ENCODE results near the gene CACNG5.

CACNG5 gene

DNA sequence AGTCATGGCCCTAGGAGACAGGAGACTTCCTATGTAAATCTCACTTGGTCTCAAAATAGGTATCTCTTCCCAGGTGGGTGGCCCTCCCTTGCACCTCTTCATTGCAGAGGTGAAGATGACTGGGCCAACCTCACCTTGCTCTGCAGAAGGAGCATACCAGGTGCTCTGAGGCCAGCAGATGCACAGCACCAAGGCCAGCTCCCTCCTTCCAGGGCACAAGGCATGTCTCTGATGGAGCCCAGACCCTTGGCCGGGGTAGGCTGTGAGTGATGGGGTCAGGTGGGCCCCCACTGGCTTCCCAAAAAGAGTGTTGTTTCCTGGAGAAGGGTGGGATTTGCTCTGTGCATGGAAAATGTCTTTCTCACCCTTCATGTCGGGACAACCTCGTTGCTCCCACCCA lies 12.8 kb downstream of the CACNG5 start:
- TF ChIP-seq, protein P1, sequence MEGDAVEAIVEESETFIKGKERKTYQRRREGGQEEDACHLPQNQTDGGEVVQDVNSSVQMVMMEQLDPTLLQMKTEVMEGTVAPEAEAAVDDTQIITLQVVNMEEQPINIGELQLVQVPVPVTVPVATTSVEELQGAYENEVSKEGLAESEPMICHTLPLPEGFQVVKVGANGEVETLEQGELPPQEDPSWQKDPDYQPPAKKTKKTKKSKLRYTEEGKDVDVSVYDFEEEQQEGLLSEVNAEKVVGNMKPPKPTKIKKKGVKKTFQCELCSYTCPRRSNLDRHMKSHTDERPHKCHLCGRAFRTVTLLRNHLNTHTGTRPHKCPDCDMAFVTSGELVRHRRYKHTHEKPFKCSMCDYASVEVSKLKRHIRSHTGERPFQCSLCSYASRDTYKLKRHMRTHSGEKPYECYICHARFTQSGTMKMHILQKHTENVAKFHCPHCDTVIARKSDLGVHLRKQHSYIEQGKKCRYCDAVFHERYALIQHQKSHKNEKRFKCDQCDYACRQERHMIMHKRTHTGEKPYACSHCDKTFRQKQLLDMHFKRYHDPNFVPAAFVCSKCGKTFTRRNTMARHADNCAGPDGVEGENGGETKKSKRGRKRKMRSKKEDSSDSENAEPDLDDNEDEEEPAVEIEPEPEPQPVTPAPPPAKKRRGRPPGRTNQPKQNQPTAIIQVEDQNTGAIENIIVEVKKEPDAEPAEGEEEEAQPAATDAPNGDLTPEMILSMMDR (conservative IDR thresholded peaks at IDR 0.05; ENCODE audit: low read depth, low read length), result no peak
- DNase-seq (ENCODE audit: low read depth), result no peak
- no peak overlapping the region for H3K4me3 ChIP-seq (ENCODE audit: low read depth, low read length)

DNA sequence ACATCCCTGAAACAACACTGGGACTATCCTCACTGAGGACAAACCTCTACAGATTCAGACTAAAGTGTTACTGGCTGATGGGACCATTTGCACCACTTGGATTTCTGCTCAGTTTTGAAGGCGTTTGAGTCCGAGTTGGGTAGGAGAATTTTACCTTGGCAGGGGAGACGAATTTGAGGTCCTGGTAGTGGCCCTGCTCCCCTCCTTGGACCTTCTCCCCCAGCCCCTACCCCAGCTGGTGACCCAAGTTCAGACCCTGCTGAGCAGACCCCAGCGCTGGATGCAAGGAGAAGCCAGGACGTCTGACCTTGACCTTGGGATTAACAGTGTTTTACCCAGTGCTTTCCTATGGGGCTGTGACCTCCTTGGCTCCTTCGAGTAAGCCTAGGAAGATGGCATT lies 13.6 kb downstream of the CACNG5 start:
- no peak for DNase-seq (ENCODE audit: low read depth)
- TF ChIP-seq, protein P1 (conservative IDR thresholded peaks at IDR 0.05; ENCODE audit: low read depth, low read length), result no peak
- no peak overlapping the region for H3K4me3 ChIP-seq (ENCODE audit: low read depth, low read length)

DNA sequence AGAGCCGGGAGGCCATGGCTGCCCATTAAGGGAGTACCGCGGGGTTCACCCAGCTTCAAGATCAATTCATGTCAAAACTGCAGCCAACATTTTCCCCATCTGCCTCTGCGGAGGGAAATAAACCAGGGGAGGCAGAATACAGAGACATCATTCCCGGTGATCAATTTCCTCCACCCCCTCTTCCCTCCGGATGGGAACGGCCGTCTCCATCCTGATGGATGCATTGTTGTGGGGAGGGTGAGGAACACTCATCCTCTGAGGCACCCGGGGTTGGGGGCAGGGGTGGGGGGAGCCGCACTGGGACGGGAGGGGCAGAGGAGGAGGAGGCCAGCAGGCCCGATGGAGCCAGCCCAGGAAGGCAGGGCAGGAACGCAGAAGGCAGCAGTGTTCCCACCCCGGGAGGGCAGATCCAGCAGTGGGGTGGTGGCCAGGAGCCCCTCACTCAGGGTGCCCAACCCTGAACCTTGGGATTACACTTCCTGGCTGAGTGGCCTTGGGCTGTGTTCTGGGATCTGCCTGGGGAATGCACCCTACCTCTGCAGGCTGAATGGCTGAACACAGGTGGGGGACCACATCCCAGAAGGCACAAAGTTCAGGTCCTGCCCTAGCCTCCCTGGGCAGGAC lies 14.2 kb downstream of the CACNG5 start:
- TF ChIP-seq, protein P1 (conservative IDR thresholded peaks at IDR 0.05; ENCODE audit: low read depth, low read length), result no peak
- H3K4me3 ChIP-seq (ENCODE audit: low read depth, low read length), result no peak overlapping the region

DNA sequence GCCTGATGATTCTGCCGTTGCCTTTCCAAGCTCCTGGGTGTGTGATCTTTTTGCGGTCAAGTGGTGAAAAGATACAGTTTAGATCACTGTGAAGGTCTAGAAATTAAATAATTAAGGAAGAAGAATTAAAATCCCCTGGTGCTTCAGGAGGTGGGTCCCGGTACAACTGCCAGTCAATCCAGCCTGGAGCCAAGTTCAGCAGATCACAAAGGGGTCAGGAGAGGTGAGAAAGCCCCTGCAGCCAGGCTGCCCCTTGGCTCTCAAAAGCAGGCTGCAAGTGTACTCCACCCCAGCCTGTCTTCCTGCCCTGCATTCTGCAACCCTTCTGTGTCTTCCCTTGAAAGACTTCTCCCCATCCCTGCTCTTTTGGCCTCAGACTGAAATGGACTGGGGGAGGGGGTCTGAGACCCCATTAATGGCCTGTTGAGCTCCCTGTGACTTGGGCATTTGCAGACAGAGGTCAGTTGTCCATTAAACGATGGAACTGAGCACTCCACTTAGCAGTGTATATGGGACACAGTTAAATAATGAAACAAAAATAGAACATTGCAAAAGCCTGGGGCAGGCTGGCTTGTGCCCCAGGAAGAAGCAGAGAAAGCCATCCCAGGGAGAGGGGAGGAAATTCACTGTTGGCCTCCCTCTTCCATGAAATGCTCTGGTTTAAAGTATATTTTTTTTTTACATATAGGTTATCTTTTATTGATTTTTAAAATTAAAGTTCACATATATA lies 15.1 kb downstream of the CACNG5 start:
- no peak overlapping the region for H3K4me3 ChIP-seq (ENCODE audit: low read depth, low read length)
- DNase-seq (ENCODE audit: low read depth), result no peak
- TF ChIP-seq, protein P1 (conservative IDR thresholded peaks at IDR 0.05; ENCODE audit: low read depth, low read length), result no peak

More for the DNA sequence above, 14.2 kb downstream of the CACNG5 start:
- no peak for DNase-seq (ENCODE audit: low read depth)

DNA sequence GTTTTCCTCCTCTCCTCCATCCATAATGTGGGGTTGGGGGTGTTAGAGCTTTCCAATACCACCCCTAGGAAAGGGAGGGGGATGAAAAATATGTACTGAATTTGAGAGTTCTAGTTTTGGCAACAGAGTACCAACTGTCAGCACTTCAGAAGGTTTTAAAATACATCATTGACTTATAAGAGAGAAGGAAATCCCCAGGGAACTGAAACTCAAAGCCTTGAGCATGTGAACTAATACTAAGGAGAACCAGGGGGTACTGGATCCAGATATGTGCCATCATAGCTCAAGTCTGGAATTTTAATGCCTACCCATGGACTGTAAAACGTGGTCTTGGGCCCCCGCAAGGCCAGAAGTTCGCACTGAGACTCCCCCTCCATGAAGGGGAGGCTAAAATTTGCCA lies 15.8 kb downstream of the CACNG5 start:
- TF ChIP-seq, protein P1 (conservative IDR thresholded peaks at IDR 0.05; ENCODE audit: low read depth, low read length), result no peak
- H3K4me3 ChIP-seq (ENCODE audit: low read depth, low read length), result no peak overlapping the region
- peak; percentile 19 for DNase-seq (ENCODE audit: low read depth)

DNA sequence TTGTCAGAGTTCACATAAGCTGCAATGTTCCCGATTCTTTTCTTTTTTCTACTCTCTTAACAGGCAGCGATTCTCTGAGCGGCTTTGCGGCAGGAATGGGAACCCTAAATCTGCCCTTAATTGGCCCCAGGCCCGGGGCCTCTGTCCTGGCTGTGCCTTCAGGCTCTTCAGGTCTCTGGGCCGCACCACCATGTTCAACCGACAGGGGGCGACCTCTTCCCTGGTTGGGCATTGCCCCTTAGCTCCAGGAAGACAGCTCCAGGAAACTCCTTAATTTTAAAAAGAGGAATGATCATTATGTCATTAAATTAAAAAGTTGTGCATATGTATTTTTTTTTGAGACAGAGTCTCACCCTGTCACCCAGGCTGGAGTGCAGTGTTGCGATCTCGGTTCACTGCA lies 20.3 kb downstream of the CACNG5 start:
- H3K4me3 ChIP-seq (ENCODE audit: low read depth, low read length), result no peak overlapping the region
- no peak for DNase-seq (ENCODE audit: low read depth)
- TF ChIP-seq, protein P1 (conservative IDR thresholded peaks at IDR 0.05; ENCODE audit: low read depth, low read length), result peak; percentile 18
